Karpas-422 (cell line): Measurements from ENCODE around the gene NME3. TPM values are rescaled to one million over a fixed set of nuclear protein-coding genes. Genes with fewer than 3 reads are reported as not detected.
A peak's percentile ranks its signal among the peaks of the same experiment; 100 is the strongest.

ENCODE experiments used
- DNase-seq: peaks from one replicate; pipeline ENCODE4 v3.0.0-alpha.2; 2015
- H2AFZ ChIP-seq: fragments of 200-600 bp; sonication (generic); 2 replicates; pipeline ENCODE4 v1.6.1; 2014; ENCODE audit warnings: antibody characterized with exemption, low read length, mixed read lengths
- H3K27ac ChIP-seq: fragments of 200-600 bp; sonication (generic); 2 replicates; pipeline ENCODE4 v1.5.1; 2014; ENCODE audit warnings: mild to moderate bottlenecking, low read length, moderate library complexity
- H3K27me3 ChIP-seq: fragments of 200-600 bp; sonication (generic); 2 replicates; pipeline ENCODE4 v1.6.1; 2014; ENCODE audit warnings: low read length, mixed read lengths
- H3K36me3 ChIP-seq: fragments of 200-600 bp; sonication (generic); 2 replicates; pipeline ENCODE4 v1.6.1; 2014; ENCODE audit warnings: low read length, mixed read lengths; ENCODE audit not compliant: insufficient read depth
- H3K4me1 ChIP-seq: fragments of 200-600 bp; sonication (generic); 2 replicates; pipeline ENCODE4 v1.6.1; 2014; ENCODE audit warnings: mild to moderate bottlenecking, low read length, mixed read lengths
- H3K4me2 ChIP-seq: fragments of 200-600 bp; sonication (generic); 2 replicates; pipeline ENCODE4 v1.6.1; 2014; ENCODE audit warnings: low read length, low read depth, mild to moderate bottlenecking; ENCODE audit not compliant: poor library complexity, severe bottlenecking
- H3K4me3 ChIP-seq: fragments of 200-600 bp; sonication (generic); 2 replicates; pipeline ENCODE4 v1.5.1; 2014; ENCODE audit warnings: mild to moderate bottlenecking, antibody characterized with exemption, low read length, mixed read lengths
- H3K79me2 ChIP-seq: fragments of 200-600 bp; sonication (generic); 2 replicates; pipeline ENCODE4 v1.6.1; 2014; ENCODE audit warnings: mild to moderate bottlenecking, low read length, mixed read lengths
- H3K9ac ChIP-seq: fragments of 200-600 bp; sonication (generic); 2 replicates; pipeline ENCODE4 v1.6.0; 2014; ENCODE audit warnings: low read length
- H3K9me2 ChIP-seq: fragments of 200-600 bp; sonication (generic), shearing (Covaris generic); replicated peaks from 2 replicates; pipeline ENCODE4 v1.6.0; 2014; ENCODE audit warnings: mild to moderate bottlenecking, low read length, moderate library complexity; ENCODE audit not compliant: insufficient read depth
- H3K9me3 ChIP-seq: fragments of 300-700, 200-600 bp; sonication (generic); 2 replicates; pipeline ENCODE4 v1.6.1; 2014; ENCODE audit warnings: low read length, mixed read lengths
- H4K20me1 ChIP-seq: fragments of 200-600 bp; sonication (generic); 2 replicates; pipeline ENCODE4 v1.6.1; 2014; ENCODE audit warnings: mild to moderate bottlenecking, antibody characterized with exemption, low read length, low read depth; ENCODE audit not compliant: insufficient read depth
- total RNA-seq: library from RNA; depleted of rRNA; stranded (reverse); fragments of >200 nt; shearing (Covaris generic); gene quantifications from 2 replicates; pipeline ENCODE4 v1.2.3, GENCODE V29; 2014; ENCODE audit warnings: low replicate concordance

NME3 gene
- total RNA-seq, 1 experiment from 2014 or later: 35.9 TPM

DNA sequence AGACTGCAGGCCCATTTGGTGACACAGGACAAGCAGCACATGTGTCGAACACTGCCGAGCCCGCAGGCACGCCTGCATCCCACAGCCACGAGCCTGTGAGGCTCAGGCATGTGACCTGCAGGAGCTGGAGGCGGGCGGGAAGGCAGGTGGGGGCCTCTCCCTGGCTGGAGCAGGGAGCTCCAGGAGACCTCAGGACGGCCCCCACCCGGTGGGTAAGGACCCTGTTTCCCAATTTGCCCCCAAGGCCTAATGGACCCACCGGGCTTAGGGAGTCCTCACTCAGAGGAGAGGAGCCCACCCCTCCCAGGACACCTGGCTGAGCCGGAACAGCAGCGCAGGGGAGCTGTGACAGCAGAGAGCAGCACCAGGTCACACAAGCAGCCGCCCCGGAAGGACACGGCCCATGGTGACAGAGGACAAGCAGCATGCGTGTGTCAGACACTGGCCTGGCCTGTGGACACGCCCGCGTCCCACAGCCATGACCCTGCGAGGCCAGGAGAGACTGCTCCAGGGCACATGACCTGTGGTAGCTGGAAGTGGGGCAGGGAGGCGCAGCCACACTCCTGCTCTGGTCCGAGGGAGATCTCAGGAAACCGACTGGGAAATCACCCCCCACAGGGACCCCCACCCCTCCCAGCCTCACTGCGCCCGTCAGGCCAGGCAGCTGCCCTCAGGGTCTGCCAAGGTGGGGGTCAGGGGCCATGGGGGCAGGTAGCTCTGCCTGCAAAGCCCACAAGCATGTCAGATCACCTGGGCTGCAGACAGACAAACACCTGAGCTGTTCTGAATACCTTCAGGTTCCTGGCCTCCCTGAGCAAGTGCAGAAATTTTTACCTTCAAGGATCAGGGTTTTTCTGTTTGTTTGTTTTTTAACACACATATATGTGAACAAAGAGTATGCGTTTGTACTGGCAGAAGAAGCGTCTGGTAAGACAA lies 8.7 kb upstream of the NME3 start:
- peaks cover 20% of the 10 kb centered on the region for H3K4me1 ChIP-seq
- H3K27me3 ChIP-seq: no peaks in the 10 kb centered on the region
- no peaks in the 10 kb centered on the region for H3K9me3 ChIP-seq
- peaks cover 32% of the 10 kb centered on the region for H3K79me2 ChIP-seq
- no peaks in the 10 kb centered on the region for H3K9me2 ChIP-seq
- H3K36me3 ChIP-seq: 0 out of 2 replicates have a peak, but pooled peaks cover 2% of the 10 kb centered on the region
- H4K20me1 ChIP-seq: peaks cover 19% of the 10 kb centered on the region; the same call in 1 of the 2 replicates
- no peak overlapping the region for H3K4me2 ChIP-seq
- no peak overlapping the region for H3K27ac ChIP-seq
- no peak for DNase-seq
- H2AFZ ChIP-seq: no peak overlapping the region
- no peak overlapping the region for H3K9ac ChIP-seq
- H3K4me3 ChIP-seq: 0 out of 2 replicates have a peak overlapping the region, but pooled peaks have one; percentile 82

DNA sequence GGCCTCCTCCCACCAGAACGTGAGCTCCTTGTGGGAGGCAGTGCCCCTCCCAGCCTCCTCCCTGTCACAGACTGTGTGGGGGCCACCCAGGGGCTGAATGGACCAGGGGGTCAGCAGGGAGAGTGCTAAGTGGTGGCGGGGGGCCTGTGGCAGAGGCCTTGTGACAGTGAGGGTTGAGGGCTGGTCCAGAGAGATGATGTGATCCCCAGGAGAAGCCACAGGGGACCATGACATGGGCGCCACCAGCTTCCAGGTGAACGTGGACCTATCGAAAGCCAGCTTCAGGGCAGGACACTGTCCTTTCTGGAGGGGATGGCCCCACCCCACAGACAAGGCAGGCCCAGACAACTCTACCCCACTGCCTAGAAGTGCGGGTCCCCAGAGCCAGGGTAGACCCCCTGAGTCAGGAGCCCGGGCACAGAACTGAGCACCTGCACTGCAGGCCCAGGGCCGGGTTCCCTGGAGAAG lies 7.9 kb upstream of the NME3 start:
- 0 out of 2 replicates have a peak, but pooled peaks cover 2% of the 10 kb centered on the region for H3K36me3 ChIP-seq
- peaks cover 18% of the 10 kb centered on the region; the same call in 1 of the 2 replicates for H4K20me1 ChIP-seq
- DNase-seq: no peak
- no peak overlapping the region for H3K4me2 ChIP-seq
- no peaks in the 10 kb centered on the region for H3K27me3 ChIP-seq
- no peaks in the 10 kb centered on the region for H3K9me3 ChIP-seq
- no peak overlapping the region for H3K27ac ChIP-seq
- H3K9me2 ChIP-seq: no peaks in the 10 kb centered on the region
- H3K4me1 ChIP-seq: peaks cover 26% of the 10 kb centered on the region
- no peak overlapping the region for H3K4me3 ChIP-seq
- no peak overlapping the region for H2AFZ ChIP-seq
- no peak overlapping the region for H3K9ac ChIP-seq
- H3K79me2 ChIP-seq: peaks cover 32% of the 10 kb centered on the region

DNA sequence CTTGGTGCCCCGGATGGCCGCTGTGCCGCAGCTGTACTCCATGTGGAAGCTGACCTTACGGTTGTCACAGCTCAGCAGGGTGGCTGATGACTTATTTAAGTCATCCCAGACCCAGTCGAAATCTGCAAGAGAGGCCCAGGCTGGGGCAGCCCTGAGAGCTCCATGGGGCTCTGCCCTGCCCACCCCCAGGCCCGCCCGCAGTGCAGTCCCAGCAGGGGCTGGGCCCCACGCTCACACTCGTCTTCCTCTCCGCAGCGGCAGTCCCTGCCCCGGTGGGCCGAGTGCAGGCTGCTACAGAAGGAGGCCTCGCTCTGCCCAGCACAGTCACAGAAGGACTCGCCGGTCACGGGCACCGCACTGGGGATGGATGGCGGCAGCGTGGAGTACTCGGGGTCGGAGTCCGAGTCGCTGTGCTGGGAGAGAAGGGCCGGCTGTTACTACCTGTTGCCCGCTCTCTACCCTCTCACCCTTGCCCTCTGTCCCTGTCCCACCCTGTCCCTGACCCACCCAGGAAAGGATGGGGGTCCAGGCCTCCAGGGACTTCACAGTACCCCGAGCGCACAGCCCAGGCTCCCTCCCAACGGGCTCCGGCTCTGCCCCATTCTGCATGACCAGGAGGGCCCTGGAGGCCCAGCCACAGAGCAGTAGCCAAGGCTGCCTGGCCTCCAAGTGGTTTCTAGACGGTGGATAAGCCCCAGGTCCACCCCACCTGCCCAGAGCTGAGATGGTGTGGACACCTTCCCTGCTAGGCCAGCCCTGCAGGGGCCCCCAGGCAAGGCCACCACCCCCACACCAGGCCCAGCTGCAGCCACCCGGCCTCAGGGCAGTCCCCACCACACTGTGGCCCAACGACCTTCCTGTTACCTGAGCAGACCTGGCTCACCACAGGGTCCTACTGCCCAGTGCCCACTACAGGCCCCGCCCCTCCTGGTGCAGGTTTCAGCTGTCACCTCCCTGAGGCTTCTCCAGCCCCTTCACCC lies 7.1 kb upstream of the NME3 start:
- Histone ChIP-seq H2AFZ (no peak overlapping the region), H3K4me3 (no peak overlapping the region), H3K9me2 (no peaks in the 10 kb centered on the region), H3K4me1 (peaks cover 26% of the 10 kb centered on the region), H3K36me3 (0 out of 2 replicates have a peak, but pooled peaks cover 2% of the 10 kb centered on the region), H4K20me1 (peaks cover 19% of the 10 kb centered on the region; the same call in 1 of the 2 replicates), H3K9me3 (no peaks in the 10 kb centered on the region), H3K9ac (no peak overlapping the region), H3K27ac (no peak overlapping the region), H3K27me3 (no peaks in the 10 kb centered on the region), H3K4me2 (no peak overlapping the region), H3K79me2 (peaks cover 32% of the 10 kb centered on the region)
- DNase-seq: no peak

DNA sequence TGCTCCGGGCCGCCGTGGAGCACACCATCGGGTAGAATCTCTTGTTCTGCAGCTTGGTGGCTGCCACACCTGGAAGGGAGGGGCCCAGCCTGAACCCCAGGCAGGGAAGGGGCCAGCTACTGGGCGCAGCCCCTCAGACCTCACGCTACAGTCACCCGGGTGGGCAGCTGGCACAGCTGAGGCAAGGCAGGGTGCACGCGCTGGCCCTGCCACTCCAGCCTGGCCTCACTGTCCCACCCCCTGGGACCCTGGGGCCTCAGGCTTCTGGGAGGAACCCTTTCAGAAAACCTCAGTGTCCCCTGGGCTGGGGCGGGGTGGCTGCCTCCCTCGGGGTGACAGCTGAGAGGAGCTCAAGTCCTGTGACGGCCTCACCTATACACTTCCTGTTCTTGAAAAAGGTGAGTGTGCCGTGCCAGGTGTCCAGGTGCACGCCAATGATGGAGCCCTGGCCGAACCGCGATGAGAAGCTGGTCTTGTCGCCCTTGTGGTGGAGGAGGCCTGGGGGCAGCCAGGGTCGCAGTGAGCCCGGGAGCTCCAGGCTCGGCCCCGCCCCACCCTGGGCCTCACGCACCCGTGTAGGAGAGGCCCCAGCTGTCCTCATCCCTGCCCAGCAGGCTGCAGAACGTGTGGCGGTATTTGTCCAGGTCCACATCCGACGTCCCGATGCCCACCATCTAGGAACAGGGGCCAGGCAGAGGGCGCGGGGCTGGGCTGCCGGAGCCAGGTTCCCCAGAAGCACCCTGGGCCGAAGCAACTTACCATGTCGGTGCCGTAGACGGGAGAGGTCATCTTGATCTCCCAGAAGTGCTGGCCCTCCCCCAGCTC lies 6.2 kb upstream of the NME3 start:
- 0 out of 2 replicates have a peak, but pooled peaks cover 2% of the 10 kb centered on the region for H3K36me3 ChIP-seq
- no peaks in the 10 kb centered on the region for H3K9me3 ChIP-seq
- H3K27ac ChIP-seq: no peak overlapping the region
- no peaks in the 10 kb centered on the region for H3K27me3 ChIP-seq
- no peak overlapping the region for H3K4me2 ChIP-seq
- H3K4me3 ChIP-seq: no peak overlapping the region
- H2AFZ ChIP-seq: no peak overlapping the region
- no peak overlapping the region for H3K9ac ChIP-seq
- H4K20me1 ChIP-seq: peaks cover 19% of the 10 kb centered on the region; the same call in 1 of the 2 replicates
- H3K4me1 ChIP-seq: peaks cover 26% of the 10 kb centered on the region
- no peaks in the 10 kb centered on the region for H3K9me2 ChIP-seq
- H3K79me2 ChIP-seq: peaks cover 33% of the 10 kb centered on the region
- DNase-seq: no peak

DNA sequence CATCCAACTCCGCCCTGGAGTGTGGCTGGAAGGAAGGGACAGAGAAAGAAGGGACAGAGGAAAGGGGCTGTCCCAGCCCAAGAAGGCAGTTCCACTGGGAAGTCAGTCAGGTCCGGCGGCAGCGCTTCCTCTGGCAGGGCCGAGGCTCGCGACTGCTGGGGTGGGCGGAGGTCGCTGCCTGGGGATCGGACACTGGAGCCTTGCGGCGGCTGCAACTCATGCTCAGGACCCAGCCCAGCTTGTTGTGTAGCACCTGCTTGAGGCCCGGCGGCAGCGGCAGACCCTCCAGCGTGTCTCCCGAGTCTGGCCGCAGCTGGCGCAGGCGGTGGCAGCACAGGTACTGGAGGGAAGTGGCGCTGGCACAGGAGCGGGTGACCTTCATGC lies 5.6 kb upstream of the NME3 start:
- no peaks in the 10 kb centered on the region for H3K27me3 ChIP-seq
- no peaks in the 10 kb centered on the region for H3K9me2 ChIP-seq
- H3K79me2 ChIP-seq: peaks cover 39% of the 10 kb centered on the region
- H3K9me3 ChIP-seq: no peaks in the 10 kb centered on the region
- H3K4me2 ChIP-seq: no peak overlapping the region
- H3K9ac ChIP-seq: no peak overlapping the region
- H3K4me3 ChIP-seq: no peak overlapping the region
- peaks cover 26% of the 10 kb centered on the region for H3K4me1 ChIP-seq
- no peak overlapping the region for H2AFZ ChIP-seq
- peaks cover 2% of the 10 kb centered on the region; the same call in 1 of the 2 replicates for H3K36me3 ChIP-seq
- no peak overlapping the region for H3K27ac ChIP-seq
- no peak for DNase-seq
- peaks cover 19% of the 10 kb centered on the region; the same call in 1 of the 2 replicates for H4K20me1 ChIP-seq

DNA sequence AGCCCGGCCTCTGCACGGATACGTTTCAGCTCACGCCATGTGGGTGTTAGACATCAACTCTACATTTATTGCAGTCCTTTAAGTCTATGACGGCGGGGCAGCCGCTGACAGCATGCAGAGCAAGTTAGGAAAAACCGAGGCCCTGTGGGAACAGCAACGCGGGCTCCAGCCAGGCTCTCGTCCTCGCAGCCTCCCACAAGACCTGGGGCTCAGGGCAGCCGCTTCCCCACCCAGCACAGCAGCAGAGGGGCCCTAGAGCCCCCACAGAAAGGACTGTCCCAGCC lies 5.3 kb upstream of the NME3 start:
- no peak overlapping the region for H3K4me3 ChIP-seq
- peaks cover 22% of the 10 kb centered on the region; the same call in 1 of the 2 replicates for H4K20me1 ChIP-seq
- H3K9me2 ChIP-seq: no peaks in the 10 kb centered on the region
- H3K9me3 ChIP-seq: no peaks in the 10 kb centered on the region
- peaks cover 25% of the 10 kb centered on the region for H3K4me1 ChIP-seq
- peaks cover 2% of the 10 kb centered on the region; the same call in 1 of the 2 replicates for H3K36me3 ChIP-seq
- no peaks in the 10 kb centered on the region for H3K27me3 ChIP-seq
- no peak overlapping the region for H3K4me2 ChIP-seq
- H3K79me2 ChIP-seq: peaks cover 42% of the 10 kb centered on the region
- H3K27ac ChIP-seq: no peak overlapping the region
- DNase-seq: no peak
- H3K9ac ChIP-seq: no peak overlapping the region
- H2AFZ ChIP-seq: no peak overlapping the region

DNA sequence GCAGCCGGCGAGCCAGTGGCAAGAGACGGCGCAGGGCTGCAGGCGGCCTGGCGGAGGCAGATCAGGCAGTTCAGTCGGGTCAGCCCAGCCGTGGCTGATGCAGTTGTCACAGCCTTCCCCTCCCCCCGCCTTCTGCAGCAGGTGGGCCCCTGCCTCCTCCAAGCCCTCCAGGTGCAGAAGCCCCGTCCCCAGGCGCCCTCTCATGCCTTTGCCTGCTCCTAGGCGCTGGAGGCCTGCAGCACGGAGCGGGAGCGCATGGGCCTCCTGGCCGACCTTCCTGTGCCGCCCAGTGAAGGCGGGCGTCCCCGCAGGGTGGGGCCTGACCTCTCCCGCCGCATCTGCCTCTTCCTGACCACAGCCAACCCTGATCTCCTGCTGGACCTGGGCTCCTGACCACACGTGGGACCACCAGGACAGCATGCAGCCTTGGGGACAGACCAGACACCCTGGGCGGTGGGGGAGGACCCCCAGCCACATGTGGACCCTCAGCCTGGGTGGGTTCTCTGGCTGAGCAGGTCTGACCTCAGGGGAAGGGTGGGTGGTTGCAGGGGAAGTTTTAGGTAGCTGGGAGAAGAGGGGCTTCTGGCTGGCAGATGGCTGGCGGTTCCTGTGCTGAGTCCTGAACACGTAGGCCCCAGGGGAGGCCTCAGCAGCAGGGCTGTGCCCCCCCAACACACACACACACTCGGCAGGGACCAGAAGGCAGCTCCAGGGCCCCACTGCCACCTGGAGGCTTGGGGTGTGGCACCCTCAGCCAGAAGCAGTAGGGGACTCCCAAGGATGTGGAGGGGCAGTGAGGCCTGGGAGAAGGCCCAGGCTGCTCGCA lies 4.7 kb upstream of the NME3 start:
- Histone ChIP-seq H3K9me3 (no peaks in the 10 kb centered on the region), H3K9ac (no peak overlapping the region), H3K4me1 (peaks cover 20% of the 10 kb centered on the region), H3K9me2 (no peaks in the 10 kb centered on the region), H3K4me2 (no peak overlapping the region), H4K20me1 (peaks cover 18% of the 10 kb centered on the region; the same call in 1 of the 2 replicates), H3K27ac (no peak overlapping the region), H2AFZ (no peak overlapping the region), H3K27me3 (no peaks in the 10 kb centered on the region), H3K79me2 (peaks cover 40% of the 10 kb centered on the region), H3K36me3 (peaks cover 2% of the 10 kb centered on the region; the same call in 1 of the 2 replicates), H3K4me3 (no peak overlapping the region)
- DNase-seq: no peak
